Naive thymus-derived CD4-positive, alpha-beta T cell (primary cell): Measurements from ENCODE around the gene EBP. TPM values are rescaled to one million over a fixed set of nuclear protein-coding genes. Genes with fewer than 3 reads are reported as not detected.
A peak's percentile ranks its signal among the peaks of the same experiment; 100 is the strongest.

Experiments used
- ATAC-seq: fragments of 150-1000 bp; cut with Tn5 transposase; 2 replicates; pipeline ENCODE4 v1.10.0; 2021; ENCODE audit warnings: mild to moderate bottlenecking, moderate library complexity
- CTCF ChIA-PET: fragments of 350-600 bp; sonication (Branson Sonifier 250); formaldehyde crosslinking; loops from one replicate; lab custom pipeline; 2021; ENCODE audit warnings: antibody characterized with exemption; lab: Charles Lee
- POLR2A ChIA-PET: fragments of 350-600 bp; sonication (Branson Sonifier 250); formaldehyde crosslinking; loops from one replicate; lab custom pipeline; 2021; ENCODE audit warnings: antibody characterized with exemption, inconsistent platforms; lab: Charles Lee
- DNase-seq, 9 donors: peaks; one replicate each; pipeline versions ENCODE4 v3.0.0 to v3.0.0-alpha.2; 2020 to 2022; ENCODE audit warnings: mixed read lengths in 1 of 9
- H3K27ac ChIP-seq: one replicate; pipeline ENCODE4 v1.7.0; 2013; ENCODE audit warnings: mild to moderate bottlenecking, low read depth, low read length, moderate library complexity
- H3K27me3 ChIP-seq, 2 donors: one replicate each; pipeline ENCODE4 v1.7.0; 2013; ENCODE audit warnings: low read length in 2 of 2, mild to moderate bottlenecking in 2 of 2, moderate library complexity in 2 of 2; ENCODE audit not compliant: control insufficient read depth in 2 of 2, insufficient read depth in 2 of 2
- H3K36me3 ChIP-seq, 3 experiments: 1 replicate in 2 of 3; 2 replicates in 1 of 3; pipeline ENCODE4 v1.7.0; 2013; ENCODE audit warnings: low read length in 3 of 3, mild to moderate bottlenecking in 3 of 3, moderate library complexity in 1 of 3; ENCODE audit not compliant: insufficient read depth in 3 of 3, control insufficient read depth in 2 of 3
- H3K4me1 ChIP-seq, 2 donors: one replicate each; pipeline ENCODE4 v1.7.0; 2013; ENCODE audit warnings: low read length in 2 of 2, mild to moderate bottlenecking in 2 of 2, moderate library complexity in 1 of 2; ENCODE audit not compliant: control insufficient read depth in 2 of 2, insufficient read depth in 2 of 2
- H3K4me3 ChIP-seq: 2 replicates; pipeline ENCODE4 v1.7.0; 2013; ENCODE audit warnings: mild to moderate bottlenecking, low read length
- H3K9me3 ChIP-seq, 3 experiments: 1 replicate in 2 of 3; 2 replicates in 1 of 3; pipeline ENCODE4 v1.7.0; 2013; ENCODE audit warnings: low read length in 3 of 3; ENCODE audit not compliant: control insufficient read depth in 2 of 3
- H3K27ac Mint-ChIP-seq, 9 donors: one replicate each; pipeline ENCODE4 v1.8.0; 2020 to 2022; ENCODE audit warnings: mixed read lengths in 9 of 9, mild to moderate bottlenecking in 8 of 9, moderate library complexity in 5 of 9, inconsistent platforms in 2 of 9
- H3K27me3 Mint-ChIP-seq, 5 donors: one replicate each; pipeline ENCODE4 v1.8.0; 2021 to 2022; ENCODE audit warnings: mixed read lengths in 5 of 5, mild to moderate bottlenecking in 1 of 5
- H3K36me3 Mint-ChIP-seq, 5 donors: one replicate each; pipeline ENCODE4 v1.8.0; 2020 to 2022; ENCODE audit warnings: mixed read lengths in 5 of 5, mild to moderate bottlenecking in 3 of 5, inconsistent platforms in 1 of 5
- H3K4me1 Mint-ChIP-seq, 7 donors: one replicate each; pipeline ENCODE4 v1.8.0; 2020 to 2022; ENCODE audit warnings: mixed read lengths in 7 of 7, mild to moderate bottlenecking in 3 of 7, inconsistent platforms in 1 of 7
- H3K4me3 Mint-ChIP-seq, 10 donors: one replicate each; pipeline ENCODE4 v1.8.0; 2020 to 2022; ENCODE audit warnings: mild to moderate bottlenecking in 10 of 10, mixed read lengths in 10 of 10, moderate library complexity in 6 of 10, inconsistent platforms in 2 of 10
- H3K9me3 Mint-ChIP-seq, 11 donors: one replicate each; pipeline ENCODE4 v1.8.0; 2020 to 2022; ENCODE audit warnings: mixed read lengths in 11 of 11, mild to moderate bottlenecking in 4 of 11, inconsistent platforms in 1 of 11, moderate library complexity in 1 of 11
- intact Hi-C, 2 donors: fragments of 100-400 bp; cut with micrococcal nuclease; formaldehyde crosslinking; loops; one replicate each; pipeline ENCODE4 v1.15.1; 2023
- polyA plus RNA-seq, 2 donors: library from polyadenylated mRNA; unstranded; fragments of 300-500 nt; fragmentation: Illumina TruSeq; gene quantifications; one replicate each; pipeline ENCODE4 v1.2.3, GENCODE V29; 2021
- total RNA-seq, 6 experiments: library from RNA in 5 of 6; stranded (reverse) in 5 of 6; gene quantifications; 1 replicate in 5 of 6; 2 replicates in 1 of 6; pipeline ENCODE4 v1.2.3 and lab custom pipeline; 2021 to 2026

Gene EBP
- total and polyA plus RNA-seq, 7 experiments from 2014 or later: 33.3 to 188 (median 48.9) TPM

- H3K27ac ChIP-seq: no peak overlapping the region
- H3K4me1 ChIP-seq: no peaks in the 10 kb centered on the region
- no peaks in the 10 kb centered on the region for H3K9me3 Mint-ChIP-seq
- no peaks in the 10 kb centered on the region for H3K9me3 ChIP-seq
- no peak overlapping the region for H3K27ac Mint-ChIP-seq
- H3K27me3 Mint-ChIP-seq: no peaks in the 10 kb centered on the region
- H3K4me3 ChIP-seq: no peak overlapping the region
- no peaks in the 10 kb centered on the region for H3K4me1 Mint-ChIP-seq
- ChIA-PET CTCF (no interaction called here), POLR2A (no interaction called here)
- H3K27me3 ChIP-seq: no peaks in the 10 kb centered on the region
- no peak for DNase-seq
- no peak overlapping the region for H3K4me3 Mint-ChIP-seq
- no peak for ATAC-seq
- peaks cover 0 to 13% (median 0%) of the 10 kb centered on the region in 5 donors for H3K36me3 Mint-ChIP-seq
- intact Hi-C loops: no loop called here
- peaks cover 0 to 32% (median 0%) of the 10 kb centered on the region in 3 experiments for H3K36me3 ChIP-seq
Measured at GRCh38 chrX:48560681-48561080, 39.1 kb downstream of the EBP start.

GRCh38 chrX:48569958-48570357 lies 48.4 kb downstream of the EBP start:
- no peak for DNase-seq
- intact Hi-C loops: loop anchor here in 1 of 2 donors (10.0 kb wide), 1 partner anchor 915 kb away; the partner anchor contains the start of genes ELK1 and UXT
- H3K27ac Mint-ChIP-seq: peak overlapping the region in 1 of 9 donors; percentile 55

GRCh38 chrX:48573690-48574269 lies 52.2 kb downstream of the EBP start:
- H3K9me3 Mint-ChIP-seq: peaks cover 0 to 3% (median 0%) of the 10 kb centered on the region in 11 donors
- CTCF ChIA-PET: no interaction called here
- POLR2A ChIA-PET: interaction anchor here (0.6 to 2.5 kb wide), 27 partner anchors 10 to 699 kb away, joined by 3 to 22 read pairs (median 3); partner anchors contain the start of genes FTSJ1, TBC1D25, TFE3 and WAS
- peak in 3 of 9 donors; percentile 14 to 70 (median 17) for DNase-seq
- peaks cover 6 to 32% (median 22%) of the 10 kb centered on the region in 7 donors for H3K4me1 Mint-ChIP-seq
- H3K4me3 Mint-ChIP-seq: peak overlapping the region; percentile 88 to 100 (median 97)
- Histone ChIP-seq H3K4me1 (peaks cover 16 to 20% of the 10 kb centered on the region in 2 donors), H3K4me3 (peak overlapping the region; percentile 65), H3K27ac (peak overlapping the region; percentile 99), H3K27me3 (no peaks in the 10 kb centered on the region), H3K9me3 (no peaks in the 10 kb centered on the region), H3K36me3 (peaks cover 25 to 38% (median 27%) of the 10 kb centered on the region in 3 experiments)
- H3K27ac Mint-ChIP-seq: peak overlapping the region; percentile 95 to 100 (median 99)
- ATAC-seq: peak; percentile 25
- no peaks in the 10 kb centered on the region for H3K27me3 Mint-ChIP-seq
- intact Hi-C loops: loop anchor here (1.0 to 10.0 kb wide), 11 partner anchors 24 to 919 kb away; partner anchors contain the start of genes EBP (in 2 of the 2), FTSJ1 (in 2 of the 2), TBC1D25 (in 2 of the 2) and WDR13 (in 2 of the 2)
- peaks cover 0 to 22% (median 9%) of the 10 kb centered on the region in 5 donors for H3K36me3 Mint-ChIP-seq

More at GRCh38 chrX:48569958-48570357, 48.4 kb downstream of the EBP start:
- Mint-ChIP-seq H3K36me3 (peaks cover 0 to 12% (median 3%) of the 10 kb centered on the region in 5 donors), H3K4me1 (peaks cover 0 to 14% (median 8%) of the 10 kb centered on the region in 7 donors), H3K4me3 (no peak overlapping the region), H3K27me3 (no peaks in the 10 kb centered on the region), H3K9me3 (peaks cover 0 to 4% (median 0%) of the 10 kb centered on the region in 11 donors)
- Histone ChIP-seq H3K36me3 (peaks cover 0 to 3% (median 0%) of the 10 kb centered on the region in 3 experiments), H3K4me3 (no peak overlapping the region), H3K27me3 (no peaks in the 10 kb centered on the region), H3K27ac (no peak overlapping the region), H3K9me3 (no peaks in the 10 kb centered on the region), H3K4me1 (peaks cover 0 to 7% of the 10 kb centered on the region in 2 donors)
- no peak for ATAC-seq
- ChIA-PET CTCF (no interaction called here), POLR2A (no interaction called here)

- peak within 1 kb of the TSS; percentile 95 to 100 (median 99) for H3K27ac Mint-ChIP-seq
- peaks cover 0 to 28% (median 11%) of the 10 kb centered on the region in 5 donors for H3K36me3 Mint-ChIP-seq
- peaks cover 6 to 32% (median 25%) of the 10 kb centered on the region in 7 donors for H3K4me1 Mint-ChIP-seq
- peak; percentile 64 to 96 (median 92) for DNase-seq
- peaks cover 25 to 46% (median 27%) of the 10 kb centered on the region in 3 experiments for H3K36me3 ChIP-seq
- peaks cover 0 to 3% (median 0%) of the 10 kb centered on the region in 11 donors for H3K9me3 Mint-ChIP-seq
- H3K9me3 ChIP-seq: no peaks in the 10 kb centered on the region
- ChIA-PET CTCF (no interaction called here), POLR2A (interaction anchor here (0.6 to 2.5 kb wide), 32 partner anchors 9 to 1330 kb away, joined by 3 to 22 read pairs (median 4); partner anchors contain the start of genes FTSJ1, OTUD5, TBC1D25 and TFE3)
- H3K27me3 ChIP-seq: no peaks in the 10 kb centered on the region
- H3K27ac ChIP-seq: peak within 1 kb of the TSS; percentile 99
- peak; percentile 94 for ATAC-seq
- peaks cover 16 to 20% of the 10 kb centered on the region in 2 donors for H3K4me1 ChIP-seq
- H3K4me3 ChIP-seq: peak within 1 kb of the TSS; percentile 68
- intact Hi-C loops: loop anchor here (1.0 to 10.0 kb wide), 11 partner anchors 23 to 920 kb away; partner anchors contain the start of genes EBP (in 2 of the 2), FTSJ1 (in 2 of the 2), TBC1D25 (in 2 of the 2) and WDR13 (in 2 of the 2)
- peak within 1 kb of the TSS; percentile 88 to 100 (median 97) for H3K4me3 Mint-ChIP-seq
- H3K27me3 Mint-ChIP-seq: no peaks in the 10 kb centered on the region
Measured at GRCh38 chrX:48574270-48575266, 53.0 kb downstream of the EBP start, which contains the start of gene RBM3. TSS of gene RBM3 (plus strand) at chrX:48574484. CDS start at chrX:48575181, 697 bp downstream.

- DNase-seq (no peak), ATAC-seq (no peak)
- peaks cover 6 to 32% (median 27%) of the 10 kb centered on the region in 7 donors for H3K4me1 Mint-ChIP-seq
- Histone ChIP-seq H3K27ac (peak overlapping the region; percentile 99), H3K27me3 (no peaks in the 10 kb centered on the region), H3K9me3 (no peaks in the 10 kb centered on the region), H3K4me1 (peaks cover 16 to 20% of the 10 kb centered on the region in 2 donors), H3K4me3 (peak overlapping the region; percentile 68), H3K36me3 (peaks cover 25 to 52% (median 27%) of the 10 kb centered on the region in 3 experiments)
- H3K27me3 Mint-ChIP-seq: no peaks in the 10 kb centered on the region
- peaks cover 0 to 3% (median 0%) of the 10 kb centered on the region in 11 donors for H3K9me3 Mint-ChIP-seq
- H3K27ac Mint-ChIP-seq: peak overlapping the region in 7 of 9 donors; percentile 28 to 100 (median 98)
- ChIA-PET POLR2A (interaction anchor here (0.7 to 2.5 kb wide), 5 partner anchors 22 to 467 kb away, joined by 4 to 12 read pairs (median 5); partner anchors contain the start of genes OTUD5, TFE3 and WAS), CTCF (no interaction called here)
- H3K4me3 Mint-ChIP-seq: peak overlapping the region; percentile 64 to 100 (median 96)
- peaks cover 0 to 32% (median 14%) of the 10 kb centered on the region in 5 donors for H3K36me3 Mint-ChIP-seq
- intact Hi-C loops: loop anchor here in 1 of 2 donors (10.0 kb wide), 1 partner anchor 921 kb away; the partner anchor contains the start of genes ELK1 and UXT
Measured at GRCh38 chrX:48575642-48576041, 54.0 kb downstream of the EBP start.
